MCF 10A (cell line): ENCODE measurements around the gene FHOD1. TPM values are rescaled to one million over a fixed set of nuclear protein-coding genes. Genes with fewer than 3 reads are reported as not detected.

Experiments used
- BruUV-seq: library from RNA; stranded (reverse); fragments of 400-500 nt; replicated peaks from 2 replicates; lab custom pipeline; 2021; lab: Mats Ljungman, UMichigan
- CTCF ChIA-PET: fragments of 300-600 bp; sonication (Branson Sonifier 250); formaldehyde crosslinking; extraction: SDS; loops from one replicate; lab custom pipeline; 2021; ENCODE audit warnings: antibody characterized with exemption, inconsistent platforms; lab: Yijun Ruan, JAX
- POLR2A ChIA-PET: fragments of 300-600, 350-650 bp; sonication (Branson Sonifier 250); formaldehyde crosslinking; extraction: SDS; loops from one replicate; lab custom pipeline; 2020; ENCODE audit warnings: antibody characterized with exemption, inconsistent platforms; lab: Yijun Ruan, JAX
- DNase-seq: peaks from one replicate; pipeline ENCODE4 v3.0.0-alpha.2; 2018; ENCODE audit not compliant: unreplicated experiment
- H3K27ac Mint-ChIP-seq: one replicate; pipeline ENCODE4 v1.8.0; 2022; ENCODE audit warnings: mild to moderate bottlenecking, low read depth, mixed read lengths; ENCODE audit not compliant: unreplicated experiment
- H3K27me3 Mint-ChIP-seq: one replicate; pipeline ENCODE4 v1.8.0; 2022; ENCODE audit warnings: mixed read lengths; ENCODE audit not compliant: insufficient read depth, unreplicated experiment
- H3K36me3 Mint-ChIP-seq: one replicate; pipeline ENCODE4 v1.8.0; 2022; ENCODE audit warnings: mild to moderate bottlenecking, moderate library complexity, mixed read lengths; ENCODE audit not compliant: insufficient read depth, unreplicated experiment
- H3K4me1 Mint-ChIP-seq: one replicate; pipeline ENCODE4 v1.8.0; 2022; ENCODE audit warnings: mixed read lengths; ENCODE audit not compliant: insufficient read depth, unreplicated experiment
- H3K4me3 Mint-ChIP-seq: one replicate; pipeline ENCODE4 v1.8.0; 2022; ENCODE audit warnings: mild to moderate bottlenecking, moderate library complexity, mixed read lengths; ENCODE audit not compliant: unreplicated experiment
- H3K9me3 Mint-ChIP-seq: one replicate; pipeline ENCODE4 v1.8.0; 2022; ENCODE audit warnings: mixed read lengths; ENCODE audit not compliant: unreplicated experiment
- intact Hi-C: fragments of 100-400 bp; cut with micrococcal nuclease; formaldehyde crosslinking; loops from 2 replicates; pipeline ENCODE4 v1.14.1; 2022
- total RNA-seq: library from RNA; stranded (reverse); gene quantifications from 2 replicates; pipeline ENCODE4 v1.2.3, GENCODE V29; 2022
- TF ChIP-seq, protein P1 (sequence below): fragments of 200-600 bp; IDR thresholded peaks from one replicate; pipeline ENCODE4 v1.8.0; 2022; ENCODE audit warnings: antibody characterized with exemption, mild to moderate bottlenecking; ENCODE audit not compliant: unreplicated experiment

Gene FHOD1
- total RNA-seq, 1 experiment from 2014 or later, result 14.7 TPM

DNA sequence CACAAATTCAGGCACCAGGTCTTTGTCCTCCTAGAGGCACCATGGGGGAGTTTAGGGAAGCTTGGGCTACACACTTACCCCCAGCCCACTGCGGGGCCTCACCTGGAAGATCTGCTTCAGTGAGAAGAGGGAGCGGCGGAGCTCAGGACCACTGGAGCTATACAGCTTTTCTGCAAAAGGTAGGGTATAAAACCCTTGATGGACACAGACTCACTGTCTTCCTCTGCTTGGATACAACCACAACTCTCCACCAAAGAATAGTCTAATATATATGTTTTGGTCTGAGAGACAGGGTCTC is 9.1 kb downstream of the FHOD1 start:
- ChIA-PET CTCF (interaction anchor here (0.6 to 1.2 kb wide), 3 partner anchors 8 to 38 kb away, joined by 3 to 6 read pairs (median 5); no protein-coding TSS in a partner anchor), POLR2A (interaction anchor here (1.2 to 4.2 kb wide), 2 partner anchors 9 to 11 kb away, joined by 3 to 22 read pairs; partner anchors contain the start of genes FHOD1 and TMEM208)
- BruUV-seq, result no TSS peak
- intact Hi-C loops, result no loop called here
- H3K4me1 Mint-ChIP-seq, result peaks cover 18% of the 10 kb centered on the region
- H3K27me3 Mint-ChIP-seq, result no peaks in the 10 kb centered on the region
- H3K4me3 Mint-ChIP-seq, result no peak overlapping the region
- no peak overlapping the region for H3K27ac Mint-ChIP-seq
- H3K9me3 Mint-ChIP-seq, result no peaks in the 10 kb centered on the region
- DNase-seq, result no peak
- peaks cover 35% of the 10 kb centered on the region for H3K36me3 Mint-ChIP-seq
- TF ChIP-seq, protein P1, sequence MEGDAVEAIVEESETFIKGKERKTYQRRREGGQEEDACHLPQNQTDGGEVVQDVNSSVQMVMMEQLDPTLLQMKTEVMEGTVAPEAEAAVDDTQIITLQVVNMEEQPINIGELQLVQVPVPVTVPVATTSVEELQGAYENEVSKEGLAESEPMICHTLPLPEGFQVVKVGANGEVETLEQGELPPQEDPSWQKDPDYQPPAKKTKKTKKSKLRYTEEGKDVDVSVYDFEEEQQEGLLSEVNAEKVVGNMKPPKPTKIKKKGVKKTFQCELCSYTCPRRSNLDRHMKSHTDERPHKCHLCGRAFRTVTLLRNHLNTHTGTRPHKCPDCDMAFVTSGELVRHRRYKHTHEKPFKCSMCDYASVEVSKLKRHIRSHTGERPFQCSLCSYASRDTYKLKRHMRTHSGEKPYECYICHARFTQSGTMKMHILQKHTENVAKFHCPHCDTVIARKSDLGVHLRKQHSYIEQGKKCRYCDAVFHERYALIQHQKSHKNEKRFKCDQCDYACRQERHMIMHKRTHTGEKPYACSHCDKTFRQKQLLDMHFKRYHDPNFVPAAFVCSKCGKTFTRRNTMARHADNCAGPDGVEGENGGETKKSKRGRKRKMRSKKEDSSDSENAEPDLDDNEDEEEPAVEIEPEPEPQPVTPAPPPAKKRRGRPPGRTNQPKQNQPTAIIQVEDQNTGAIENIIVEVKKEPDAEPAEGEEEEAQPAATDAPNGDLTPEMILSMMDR, result no peak

DNA sequence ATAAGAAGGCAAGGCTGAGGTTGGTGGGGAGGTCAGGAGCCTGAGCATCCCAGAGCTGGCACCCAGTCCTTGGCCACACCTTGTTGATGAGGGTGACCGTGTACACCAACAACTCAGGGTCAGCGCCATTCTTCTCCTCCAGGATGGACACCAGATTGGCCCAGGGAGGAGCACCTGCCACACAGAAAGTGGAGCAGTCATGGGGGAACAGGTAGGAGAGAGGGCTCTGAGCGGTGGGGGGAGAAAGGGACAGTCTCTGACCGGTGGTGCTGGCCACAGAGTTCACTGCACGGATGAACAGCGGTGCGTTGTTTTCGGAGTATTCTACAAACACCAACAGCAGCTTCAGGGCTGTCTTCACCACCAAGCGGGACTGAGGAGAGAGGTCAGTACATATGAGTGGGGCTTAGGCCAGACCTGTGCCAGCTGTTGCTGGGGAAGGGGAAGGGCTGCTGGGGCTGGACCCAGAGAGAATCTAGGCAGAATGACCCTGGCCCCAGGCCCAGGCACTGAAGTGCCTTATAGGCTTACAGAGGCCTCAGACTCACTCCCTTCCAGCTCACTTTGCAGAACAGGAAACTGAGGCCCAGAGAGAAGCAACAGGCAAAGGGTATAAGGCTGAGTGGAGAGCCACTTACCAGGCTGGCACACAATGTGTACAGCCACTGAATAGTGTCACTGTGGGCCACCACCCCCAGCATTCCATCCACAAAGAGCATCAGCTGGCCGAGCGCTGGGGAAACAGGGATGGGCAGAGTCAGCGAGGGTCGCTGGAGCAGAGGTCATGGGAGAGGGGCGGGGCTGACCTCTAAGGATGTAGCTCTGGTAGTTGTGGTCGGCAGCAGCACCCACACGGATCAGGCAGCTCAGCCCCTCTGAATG is 9.6 kb downstream of the FHOD1 start:
- intact Hi-C loops, result no loop called here
- no peak overlapping the region for H3K27ac Mint-ChIP-seq
- TF ChIP-seq, protein P1, result no peak
- H3K4me3 Mint-ChIP-seq, result no peak overlapping the region
- ChIA-PET CTCF (interaction anchor here (0.6 to 1.4 kb wide), 4 partner anchors 9 to 38 kb away, joined by 3 to 6 read pairs (median 4); partner anchors contain the start of gene TMEM208), POLR2A (interaction anchor here (1.2 to 4.2 kb wide), 2 partner anchors 10 kb away, joined by 3 to 22 read pairs; partner anchors contain the start of genes FHOD1 and TMEM208)
- H3K36me3 Mint-ChIP-seq, result peaks cover 39% of the 10 kb centered on the region
- no peak for DNase-seq
- H3K4me1 Mint-ChIP-seq, result peaks cover 16% of the 10 kb centered on the region
- no peaks in the 10 kb centered on the region for H3K27me3 Mint-ChIP-seq
- no peaks in the 10 kb centered on the region for H3K9me3 Mint-ChIP-seq
- no TSS peak for BruUV-seq

DNA sequence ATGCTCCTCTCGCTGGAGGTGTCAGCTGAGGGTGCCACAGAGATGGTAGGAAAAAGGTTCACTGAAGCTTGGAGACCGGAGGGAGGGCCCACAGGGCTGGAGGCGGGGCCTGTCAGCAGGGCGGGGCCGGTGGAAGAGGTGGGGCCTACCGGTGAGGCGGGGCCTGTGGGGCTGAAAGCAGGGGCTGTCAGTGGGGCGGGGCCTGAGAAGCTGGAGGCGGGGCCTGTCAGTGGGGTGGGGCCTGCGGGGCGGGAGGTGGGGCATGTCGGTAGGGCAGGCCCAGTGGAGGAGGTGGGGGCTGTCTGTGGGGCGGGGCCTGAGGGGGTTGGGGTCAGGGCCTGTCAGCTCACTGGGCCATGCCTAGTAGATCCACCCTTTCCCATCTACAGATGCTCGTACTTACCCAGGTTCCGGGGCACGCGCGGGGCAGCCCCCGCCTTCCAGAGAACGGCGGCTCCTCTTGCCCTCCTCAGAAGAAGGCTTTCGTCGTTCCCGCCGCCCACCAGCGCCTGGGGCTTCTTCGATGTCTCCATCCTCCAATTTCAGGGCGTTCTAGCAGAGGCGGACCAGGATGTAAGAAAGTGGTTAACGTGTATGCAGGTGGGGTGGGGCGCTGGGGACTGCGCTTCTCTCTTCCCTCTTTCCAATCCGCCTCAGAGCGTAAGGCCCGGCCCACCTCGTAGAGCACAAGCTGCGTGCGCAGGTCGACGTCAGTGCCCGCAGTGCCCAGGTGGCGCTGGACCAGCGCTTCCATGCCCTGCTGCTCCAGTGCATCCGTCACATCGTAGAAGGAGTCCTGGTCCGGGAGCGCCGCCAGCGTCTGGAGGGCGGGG is 10.5 kb downstream of the FHOD1 start:
- DNase-seq, result peak; percentile 70
- Mint-ChIP-seq H3K36me3 (peaks cover 48% of the 10 kb centered on the region), H3K9me3 (no peaks in the 10 kb centered on the region), H3K4me3 (no peak overlapping the region), H3K27me3 (no peaks in the 10 kb centered on the region), H3K4me1 (peaks cover 13% of the 10 kb centered on the region), H3K27ac (no peak overlapping the region)
- BruUV-seq, result no TSS peak
- ChIA-PET CTCF (interaction anchor here (1.4 kb wide), 1 partner anchor 9 kb away, joined by 4 read pairs; the partner anchor contains the start of gene TMEM208), POLR2A (interaction anchor here (0.8 to 4.2 kb wide), 3 partner anchors 9 to 18 kb away, joined by 3 to 22 read pairs (median 4); partner anchors contain the start of gene TMEM208)
- intact Hi-C loops, result no loop called here
- TF ChIP-seq, protein P1, result no peak
